Stimulated activated CD4-positive, alpha-beta T cell treated with anti-CD3 and anti-CD28 coated beads, TNF-alpha, amount 100 ng/mL, for 4 hours (primary cell): ENCODE data around the gene OR4E2.
"Not testable (repeated sequence)": the region's sequence is repeated elsewhere in the genome, so short reads cannot be mapped to it uniquely, and the experiment has no call there.

ENCODE experiments used
- DNase-seq, 3 experiments: peaks; one replicate each; pipeline ENCODE4 v3.0.0-alpha.2; 2020; ENCODE audit warnings: low read depth in 3 of 3

The OR4E2 gene

GRCh38 chr14:21697662-21698061 lies 44.0 kb downstream of the OR4E2 start:
- DNase-seq: not testable (repeated sequence)

- not testable (repeated sequence) for DNase-seq
These were observed 44.9 kb downstream of the OR4E2 start for GRCh38 chr14:21698538-21698937.

- no peak for DNase-seq
These were observed 45.9 kb downstream of the OR4E2 start for GRCh38 chr14:21699551-21699950.

GRCh38 chr14:21702316-21702715 lies 48.7 kb downstream of the OR4E2 start:
- no peak for DNase-seq

GRCh38 chr14:21703357-21704326 lies 50.0 kb downstream of the OR4E2 start:
- no peak for DNase-seq

- DNase-seq: no peak
These were observed 50.7 kb downstream of the OR4E2 start for GRCh38 chr14:21704338-21704737.

GRCh38 chr14:21711360-21711961 lies 57.8 kb downstream of the OR4E2 start:
- DNase-seq: no peak

- no peak for DNase-seq
These were observed 58.4 kb downstream of the OR4E2 start for GRCh38 chr14:21712036-21712435.

GRCh38 chr14:21714318-21714929 lies 60.8 kb downstream of the OR4E2 start:
- DNase-seq: no peak
